A549 treated with Mapracorat at 1 μM for 4 hours (cell line): ENCODE measurements around the gene KIAA1614. TPM values are rescaled to one million over a fixed set of nuclear protein-coding genes. Genes with fewer than 3 reads are reported as not detected.

Experiments used
- total RNA-seq: library from RNA; stranded (reverse); fragments of 200-300 nt; extraction: Qiagen RNA extraction; gene quantifications from 5 replicates; pipeline ENCODE4 v1.2.3, GENCODE V29; 2022

KIAA1614 gene, protein sequence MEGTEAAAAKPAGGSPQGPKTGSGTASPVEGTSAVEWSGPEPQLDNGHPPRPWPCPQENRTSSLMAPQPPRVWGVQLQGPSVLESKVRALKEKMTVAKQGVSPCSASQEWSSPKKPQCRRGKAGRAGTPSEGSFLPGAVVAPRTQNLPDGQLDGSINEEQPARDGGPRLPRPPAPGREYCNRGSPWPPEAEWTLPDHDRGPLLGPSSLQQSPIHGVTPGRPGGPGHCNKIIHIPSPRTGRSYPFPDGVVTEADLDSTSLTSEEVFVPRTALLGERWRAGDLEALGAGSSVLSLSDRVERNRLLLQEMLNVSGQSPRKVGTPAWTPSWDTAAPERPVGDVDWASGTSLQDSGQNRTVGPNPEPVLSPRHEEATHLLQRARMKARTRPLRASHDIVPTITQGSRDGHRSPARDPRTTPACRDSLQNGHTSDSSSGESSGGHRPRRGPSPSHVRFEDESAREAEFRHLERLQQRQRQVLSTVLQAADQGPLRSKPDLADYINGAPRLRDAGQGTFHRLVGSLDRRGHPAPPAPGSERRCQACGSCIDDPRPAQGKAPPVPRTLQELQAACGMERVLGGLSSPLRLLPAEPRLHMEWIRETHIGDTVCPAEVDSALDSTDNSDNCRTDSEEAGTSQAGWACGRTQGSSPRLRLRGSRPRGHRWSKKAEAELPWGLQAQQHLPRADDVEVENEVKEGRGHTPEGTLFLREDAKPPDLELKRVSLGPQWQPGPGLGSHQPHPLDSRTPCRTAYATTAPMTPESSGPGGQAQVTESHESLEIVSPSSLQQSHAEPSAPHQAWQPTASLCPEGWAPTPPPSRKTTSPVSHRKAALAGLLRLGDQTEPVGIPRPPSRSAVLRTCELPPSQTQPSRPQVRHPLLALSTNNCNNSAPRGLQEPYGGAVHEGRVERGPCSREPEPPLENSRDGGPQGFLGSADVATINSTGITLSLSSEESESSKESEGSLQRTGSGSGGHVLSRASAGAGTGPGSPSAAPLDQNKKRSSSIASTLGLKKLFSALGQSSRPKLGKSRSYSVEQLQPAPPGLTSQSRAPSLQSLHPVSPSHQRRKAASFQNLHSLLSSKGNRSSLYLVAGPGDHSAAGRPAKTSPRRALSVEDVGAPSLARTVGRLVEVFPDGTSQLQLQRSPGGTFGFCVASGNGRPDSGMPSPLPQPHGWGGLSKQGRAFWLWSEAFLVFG
- total RNA-seq, result 0.53 to 1.2 TPM (median 0.74 TPM) in 5 replicates

DNA sequence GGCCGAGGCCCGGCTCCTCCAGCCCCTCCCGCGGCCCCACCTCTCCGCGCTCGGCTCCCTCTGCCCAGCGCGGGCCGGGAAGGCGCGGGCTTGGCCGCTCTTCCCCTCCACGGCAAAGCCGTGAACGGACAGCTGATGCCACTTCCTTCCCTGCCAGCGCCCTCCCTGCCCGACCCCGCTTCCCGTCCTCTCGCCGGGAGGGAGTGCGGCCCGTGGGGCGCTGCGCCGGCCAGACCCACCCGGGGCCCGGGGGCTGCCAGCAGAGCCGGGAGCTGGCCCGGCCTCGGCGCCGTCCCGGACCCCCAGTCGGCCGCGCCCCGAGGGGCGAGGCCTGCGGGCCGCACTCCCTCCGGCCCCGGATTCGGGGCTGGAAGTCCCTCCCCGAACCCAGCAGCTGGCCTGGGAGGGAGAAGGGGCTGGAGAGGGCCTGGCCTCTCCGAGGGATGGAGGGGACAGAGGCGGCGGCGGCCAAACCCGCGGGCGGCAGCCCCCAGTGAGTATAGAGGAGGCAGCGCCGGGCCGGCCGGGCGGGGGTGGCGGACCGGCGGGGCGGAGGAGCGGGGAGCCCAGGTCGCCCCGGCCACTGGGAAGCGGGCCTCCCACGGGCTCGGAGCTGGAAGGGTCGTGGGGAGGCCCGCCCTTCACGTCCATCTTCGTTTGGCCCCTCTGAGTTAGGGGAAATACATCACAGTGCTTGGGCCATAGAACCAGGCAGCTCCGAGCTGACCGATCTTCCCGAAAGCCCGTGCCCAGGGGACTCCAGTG, at the start of gene KIAA1614:
Gene KIAA1614 (plus strand): TSS at position 97 of the 765 bp plus-strand sequence. CDS start 347 bp downstream, at position 444.

Other genes starting within 250 kb of the KIAA1614 start
- gene STX6, start 110.0 kb downstream of the KIAA1614 start, total RNA-seq, result 11.9 to 13.0 TPM (median 12.1 TPM) in 5 replicates
- 6.3 to 8.7 TPM (median 7.1 TPM) in 5 replicates for gene MR1, start 121.1 kb downstream of the KIAA1614 start, total RNA-seq
- 24.1 to 41.3 TPM (median 38.2 TPM) in 5 replicates for gene IER5, start 175.8 kb downstream of the KIAA1614 start, total RNA-seq